Measurements from ENCODE around the gene HOXA4. TPM values are rescaled to one million over a fixed set of nuclear protein-coding genes. Genes with fewer than 3 reads are reported as not detected.

Gene HOXA4
- total and polyA plus RNA-seq, 7 experiments from 2014 or later: 0.41 TPM; not detected in 6

GRCh38 chr7:27110186-27111031 is 20.1 kb downstream of the HOXA4 start:
- no peak for DNase-seq
- Histone ChIP-seq H3K27ac (ENCODE audit: low read depth, low read length) (no peak overlapping the region), H3K36me3 (ENCODE audit: control insufficient read depth in 2 of 3, insufficient read depth in 3 of 3, low read length in 3 of 3) (no peaks in the 10 kb centered on the region), H3K4me1 (ENCODE audit: control insufficient read depth in 2 of 2, insufficient read depth in 2 of 2, low read length in 2 of 2) (no peaks in the 10 kb centered on the region), H3K27me3 (ENCODE audit: control insufficient read depth in 2 of 2, insufficient read depth in 2 of 2, low read length in 2 of 2) (no peaks in the 10 kb centered on the region), H3K4me3 (ENCODE audit: low read length) (no peak overlapping the region), H3K9me3 (ENCODE audit: control insufficient read depth in 2 of 3, low read length in 3 of 3) (no peaks in the 10 kb centered on the region)
- Mint-ChIP-seq H3K9me3 (peaks cover 0 to 4% (median 0%) of the 10 kb centered on the region in 11 donors), H3K27me3 (peaks cover 9 to 22% (median 13%) of the 10 kb centered on the region in 5 donors), H3K4me1 (no peaks in the 10 kb centered on the region), H3K4me3 (no peak overlapping the region), H3K27ac (no peak overlapping the region), H3K36me3 (peaks cover 0 to 3% (median 0%) of the 10 kb centered on the region in 5 donors)
- no peak for ATAC-seq
- ChIA-PET CTCF (no interaction called here), POLR2A (no interaction called here)
- intact Hi-C loops (cut with micrococcal nuclease): no loop called here

DNA sequence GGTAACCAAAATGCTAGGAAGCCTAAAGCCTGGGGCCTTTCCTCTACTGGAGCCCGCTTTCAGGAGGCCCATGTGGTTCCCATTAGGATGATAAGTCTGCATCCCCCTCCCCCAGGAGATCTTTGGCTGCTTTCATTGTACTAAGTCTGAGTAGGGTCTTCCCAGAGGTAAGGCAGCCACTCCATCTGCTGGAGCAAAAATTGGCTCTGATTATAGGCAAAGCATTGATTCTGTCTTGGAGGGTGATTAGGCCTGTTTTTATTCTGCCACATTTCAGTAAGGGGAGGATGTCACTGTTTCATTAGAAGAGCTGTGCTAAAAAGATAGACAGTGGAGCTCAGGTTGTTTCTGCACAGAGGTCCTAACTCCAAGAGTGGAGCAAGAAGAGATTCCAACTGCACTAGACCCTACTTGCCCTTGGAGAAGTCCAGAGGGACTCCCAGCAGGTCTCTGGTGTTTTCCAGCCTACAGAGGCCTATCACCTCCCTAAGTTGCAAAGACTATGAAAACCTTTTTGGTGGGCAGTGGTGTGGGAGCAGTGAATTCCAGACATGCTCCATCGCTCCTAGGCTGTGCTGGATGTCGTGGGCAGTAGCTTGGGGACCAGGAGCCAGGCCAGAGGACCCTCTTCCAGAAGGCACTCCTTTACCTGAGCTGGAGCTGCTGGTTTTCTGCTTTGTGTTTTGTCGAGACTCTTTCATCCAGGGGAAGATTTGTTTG is 20.9 kb downstream of the HOXA4 start:
- Histone ChIP-seq H3K4me3 (ENCODE audit: low read length) (no peak overlapping the region), H3K4me1 (ENCODE audit: control insufficient read depth in 2 of 2, insufficient read depth in 2 of 2, low read length in 2 of 2) (no peaks in the 10 kb centered on the region), H3K36me3 (ENCODE audit: control insufficient read depth in 2 of 3, insufficient read depth in 3 of 3, low read length in 3 of 3) (no peaks in the 10 kb centered on the region), H3K9me3 (ENCODE audit: control insufficient read depth in 2 of 3, low read length in 3 of 3) (no peaks in the 10 kb centered on the region), H3K27me3 (ENCODE audit: control insufficient read depth in 2 of 2, insufficient read depth in 2 of 2, low read length in 2 of 2) (no peaks in the 10 kb centered on the region), H3K27ac (ENCODE audit: low read depth, low read length) (no peak overlapping the region)
- ChIA-PET CTCF (no interaction called here), POLR2A (no interaction called here)
- Mint-ChIP-seq H3K9me3 (peaks cover 0 to 4% (median 0%) of the 10 kb centered on the region in 11 donors), H3K4me1 (no peaks in the 10 kb centered on the region), H3K27me3 (peaks cover 15 to 28% (median 20%) of the 10 kb centered on the region in 5 donors), H3K4me3 (no peak overlapping the region), H3K27ac (no peak overlapping the region), H3K36me3 (peaks cover 0 to 3% (median 0%) of the 10 kb centered on the region in 5 donors)
- intact Hi-C loops (cut with micrococcal nuclease): no loop called here
- DNase-seq: no peak
- ATAC-seq: no peak

DNA sequence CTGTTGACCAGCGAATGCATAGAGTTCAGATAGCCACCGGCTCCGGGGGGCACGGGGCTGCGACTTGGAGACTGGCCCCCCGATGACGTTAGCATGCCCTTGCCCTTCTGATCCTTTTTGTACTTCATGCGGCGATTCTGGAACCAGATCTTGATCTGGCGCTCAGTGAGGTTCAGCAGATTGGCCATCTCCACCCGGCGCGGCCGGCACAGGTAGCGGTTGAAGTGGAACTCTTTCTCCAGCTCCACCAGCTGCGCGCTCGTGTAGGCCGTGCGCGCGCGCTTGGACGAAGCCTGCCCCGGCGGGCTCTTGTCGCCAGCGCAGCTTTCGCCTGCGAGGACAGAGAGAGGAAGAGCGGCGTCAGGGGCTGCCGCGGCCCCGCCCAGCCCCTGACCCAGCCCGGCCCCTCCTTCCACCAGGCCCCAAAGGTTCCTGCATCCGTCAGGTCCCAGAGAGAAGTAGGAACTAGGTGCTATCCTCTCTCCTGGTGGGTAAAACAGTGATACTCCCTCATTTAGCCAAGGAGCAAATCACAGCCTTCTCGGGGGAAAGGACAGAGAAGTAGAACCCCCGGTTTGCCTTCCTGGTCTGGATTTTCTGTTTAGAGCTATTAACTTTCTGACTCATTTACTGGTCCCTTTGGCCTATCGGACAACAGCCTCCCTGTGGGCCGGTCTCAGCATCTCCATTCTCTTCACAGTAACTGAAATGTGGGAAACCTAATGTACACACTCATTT is 22.0 kb downstream of the HOXA4 start:
- peaks cover 0 to 2% of the 10 kb centered on the region in 2 donors for H3K27me3 ChIP-seq (ENCODE audit: control insufficient read depth in 2 of 2, insufficient read depth in 2 of 2, low read length in 2 of 2)
- Mint-ChIP-seq H3K36me3 (peaks cover 0 to 3% (median 0%) of the 10 kb centered on the region in 5 donors), H3K27ac (no peak overlapping the region), H3K9me3 (peaks cover 0 to 4% (median 0%) of the 10 kb centered on the region in 11 donors), H3K4me1 (peaks cover 0 to 6% (median 3%) of the 10 kb centered on the region in 7 donors), H3K4me3 (no peak overlapping the region), H3K27me3 (peaks cover 26 to 33% (median 31%) of the 10 kb centered on the region in 5 donors)
- DNase-seq: no peak
- no peaks in the 10 kb centered on the region for H3K9me3 ChIP-seq (ENCODE audit: control insufficient read depth in 2 of 3, low read length in 3 of 3)
- H3K36me3 ChIP-seq (ENCODE audit: control insufficient read depth in 2 of 3, insufficient read depth in 3 of 3, low read length in 3 of 3): no peaks in the 10 kb centered on the region
- intact Hi-C loops (cut with micrococcal nuclease): no loop called here
- no peak for ATAC-seq
- no peak overlapping the region for H3K27ac ChIP-seq (ENCODE audit: low read depth, low read length)
- no peak overlapping the region for H3K4me3 ChIP-seq (ENCODE audit: low read length)
- H3K4me1 ChIP-seq (ENCODE audit: control insufficient read depth in 2 of 2, insufficient read depth in 2 of 2, low read length in 2 of 2): no peaks in the 10 kb centered on the region
- ChIA-PET POLR2A (no interaction called here), CTCF (no interaction called here)

DNA sequence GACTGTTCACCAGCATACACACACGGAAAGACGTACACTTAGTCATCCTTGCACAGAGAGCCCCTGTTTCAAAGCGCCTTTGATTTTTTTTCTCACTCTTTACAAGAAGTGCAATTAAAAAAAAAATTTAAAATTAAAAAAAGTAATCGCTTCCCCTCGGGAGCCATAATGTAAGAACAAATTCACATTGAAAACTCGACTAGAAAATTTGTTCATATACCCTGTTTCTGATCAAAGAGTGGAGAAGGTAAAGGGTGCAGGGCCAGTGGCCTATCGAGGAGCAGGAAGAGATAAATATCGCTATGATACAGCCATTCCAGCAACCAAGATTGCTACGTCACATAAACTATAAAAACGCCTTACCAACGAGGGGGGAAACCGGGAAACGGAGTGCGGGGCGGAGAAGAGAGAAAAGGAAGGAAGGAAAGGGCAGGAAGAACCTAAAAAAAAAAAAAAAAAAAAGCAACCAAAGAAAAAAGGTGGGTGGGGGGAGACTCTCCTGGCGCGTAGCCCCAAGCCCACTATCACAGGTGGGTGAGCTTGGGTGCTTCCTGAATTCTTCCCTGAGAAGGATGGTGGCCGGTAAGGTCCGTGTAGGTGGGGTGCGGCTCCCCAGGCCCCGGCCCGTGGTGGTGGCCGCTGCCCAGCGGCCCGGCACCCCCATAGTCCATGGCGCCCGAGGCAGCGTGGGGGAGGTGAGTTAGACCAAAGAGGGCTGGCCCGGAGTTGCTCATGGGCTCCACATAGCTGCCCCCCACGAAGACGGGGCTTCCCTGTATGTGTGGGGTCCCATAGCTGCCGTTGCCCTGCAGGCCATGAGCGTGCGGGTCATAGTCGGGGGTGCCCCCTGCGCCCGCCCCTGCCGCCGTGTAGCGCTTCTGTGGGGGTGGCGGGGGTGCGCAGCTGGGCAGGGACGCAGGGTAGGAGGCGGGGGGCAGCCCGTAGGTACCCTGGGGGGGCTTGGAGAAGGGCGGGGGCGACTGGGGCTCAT is 22.9 kb downstream of the HOXA4 start:
- Histone ChIP-seq H3K4me1 (ENCODE audit: control insufficient read depth in 2 of 2, insufficient read depth in 2 of 2, low read length in 2 of 2) (no peaks in the 10 kb centered on the region), H3K27ac (ENCODE audit: low read depth, low read length) (no peak overlapping the region), H3K4me3 (ENCODE audit: low read length) (no peak overlapping the region), H3K27me3 (ENCODE audit: control insufficient read depth in 2 of 2, insufficient read depth in 2 of 2, low read length in 2 of 2) (peaks cover under 1 to 11% of the 10 kb centered on the region in 2 donors), H3K9me3 (ENCODE audit: control insufficient read depth in 2 of 3, low read length in 3 of 3) (no peaks in the 10 kb centered on the region), H3K36me3 (ENCODE audit: control insufficient read depth in 2 of 3, insufficient read depth in 3 of 3, low read length in 3 of 3) (no peaks in the 10 kb centered on the region)
- Mint-ChIP-seq H3K4me3 (no peak overlapping the region), H3K36me3 (peaks cover 0 to 5% (median 3%) of the 10 kb centered on the region in 5 donors), H3K4me1 (peaks cover 3 to 12% (median 8%) of the 10 kb centered on the region in 7 donors), H3K9me3 (peaks cover 0 to 4% (median 0%) of the 10 kb centered on the region in 11 donors), H3K27me3 (peaks cover 34 to 42% (median 40%) of the 10 kb centered on the region in 5 donors), H3K27ac (peak overlapping the region in 1 of 9 donors; percentile 66)
- ChIA-PET POLR2A (no interaction called here), CTCF (no interaction called here)
- intact Hi-C loops (cut with micrococcal nuclease): no loop called here
- ATAC-seq (no peak), DNase-seq (no peak)

DNA sequence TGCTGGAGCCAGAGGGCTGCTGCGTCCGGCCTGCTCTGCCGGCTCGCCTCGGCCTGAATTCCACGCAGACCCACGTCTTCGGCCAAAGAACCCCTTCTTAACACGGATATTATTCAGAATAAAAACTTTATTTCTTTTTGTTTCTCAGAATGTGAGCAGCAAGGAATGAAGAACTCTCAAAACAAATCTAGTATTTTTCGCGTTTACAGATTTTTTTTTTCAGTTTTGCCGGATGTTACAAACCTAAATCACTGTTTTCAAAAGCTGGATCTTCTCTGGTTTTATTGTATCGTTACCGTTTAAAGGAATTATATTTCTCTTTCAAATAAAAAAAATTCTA is 23.7 kb downstream of the HOXA4 start:
- H3K27ac ChIP-seq (ENCODE audit: low read depth, low read length): no peak overlapping the region
- Mint-ChIP-seq H3K27me3 (peaks cover 40 to 49% (median 44%) of the 10 kb centered on the region in 5 donors), H3K9me3 (peaks cover 0 to 5% (median 0%) of the 10 kb centered on the region in 11 donors), H3K36me3 (peaks cover 0 to 7% (median 5%) of the 10 kb centered on the region in 5 donors), H3K4me3 (no peak overlapping the region), H3K4me1 (peaks cover 5 to 20% (median 13%) of the 10 kb centered on the region in 7 donors), H3K27ac (no peak overlapping the region)
- ChIA-PET CTCF (no interaction called here), POLR2A (no interaction called here)
- H3K9me3 ChIP-seq (ENCODE audit: control insufficient read depth in 2 of 3, low read length in 3 of 3): no peaks in the 10 kb centered on the region
- ATAC-seq (no peak), DNase-seq (no peak)
- H3K36me3 ChIP-seq (ENCODE audit: control insufficient read depth in 2 of 3, insufficient read depth in 3 of 3, low read length in 3 of 3): no peaks in the 10 kb centered on the region
- H3K27me3 ChIP-seq (ENCODE audit: control insufficient read depth in 2 of 2, insufficient read depth in 2 of 2, low read length in 2 of 2): peaks cover 5 to 16% of the 10 kb centered on the region in 2 donors
- intact Hi-C loops (cut with micrococcal nuclease): no loop called here
- peaks cover 0 to 7% of the 10 kb centered on the region in 2 donors for H3K4me1 ChIP-seq (ENCODE audit: control insufficient read depth in 2 of 2, insufficient read depth in 2 of 2, low read length in 2 of 2)
- H3K4me3 ChIP-seq (ENCODE audit: low read length): no peak overlapping the region

All from naive thymus-derived CD4-positive, alpha-beta T cell (primary cell).